WTC11 (cell line): Measurements from ENCODE around the gene STOM. TPM values are rescaled to one million over a fixed set of nuclear protein-coding genes. Genes with fewer than 3 reads are reported as not detected.

Source experiments
- ATAC-seq: fragments of 200-7000 bp; cut with Tn5 transposase; 2 replicates; pipeline ENCODE4 v1.10.0; 2021; ENCODE audit warnings: mild to moderate bottlenecking, moderate library complexity
- CTCF ChIA-PET: fragments of 300-600 bp; sonication (Branson Sonifier 250); formaldehyde crosslinking; loops from one replicate; lab custom pipeline; 2021; ENCODE audit warnings: antibody characterized with exemption; lab: Charles Lee
- POLR2A ChIA-PET: fragments of 350-600 bp; sonication (Branson Sonifier 250); formaldehyde crosslinking; loops from one replicate; lab custom pipeline; 2021; ENCODE audit warnings: antibody characterized with exemption; lab: Charles Lee
- DNase-seq: peaks from one replicate; pipeline ENCODE4 v3.0.0; 2021; ENCODE audit warnings: low spot score
- H3K27ac Mint-ChIP-seq: 2 replicates; pipeline ENCODE4 v1.8.0; 2021; ENCODE audit warnings: mixed read lengths
- H3K27me3 Mint-ChIP-seq: 2 replicates; pipeline ENCODE4 v1.8.0; 2021; ENCODE audit warnings: low read depth, mild to moderate bottlenecking, moderate library complexity, mixed read lengths
- H3K36me3 Mint-ChIP-seq: 2 replicates; pipeline ENCODE4 v1.8.0; 2021; ENCODE audit warnings: mixed read lengths
- H3K4me1 Mint-ChIP-seq: 2 replicates; pipeline ENCODE4 v1.8.0; 2022; ENCODE audit warnings: mixed read lengths
- H3K4me3 Mint-ChIP-seq: 2 replicates; pipeline ENCODE4 v1.8.0; 2021; ENCODE audit warnings: mild to moderate bottlenecking, moderate library complexity, mixed read lengths
- H3K9me3 Mint-ChIP-seq: 2 replicates; pipeline ENCODE4 v1.8.0; 2021; ENCODE audit warnings: mixed read lengths
- CREB1 ChIP-seq: sonication (generic); formaldehyde crosslinking; IDR thresholded peaks from 2 replicates; pipeline ENCODE4 v1.8.0; 2023; ENCODE audit warnings: mild to moderate bottlenecking, missing genetic modification reagents
- EMX1 ChIP-seq: fragments of 250-450 bp; sonication (Bioruptor Pico); IDR thresholded peaks from 2 replicates; pipeline ENCODE4 v1.8.0; 2021; ENCODE audit warnings: mild to moderate bottlenecking
- HMGA2 ChIP-seq: fragments of 250-450 bp; sonication (Bioruptor Pico); IDR thresholded peaks from 2 replicates; pipeline ENCODE4 v1.4.0; 2021; ENCODE audit warnings: mild to moderate bottlenecking, moderate library complexity
- JUN ChIP-seq: sonication (generic); formaldehyde crosslinking; IDR thresholded peaks from 2 replicates; pipeline ENCODE4 v1.8.0; 2023; ENCODE audit warnings: mild to moderate bottlenecking, missing genetic modification reagents
- MYBL2 ChIP-seq: sonication (generic); formaldehyde crosslinking; IDR thresholded peaks from 2 replicates; pipeline ENCODE4 v1.8.1; 2023; ENCODE audit warnings: mild to moderate bottlenecking, moderate library complexity, missing genetic modification reagents
- NFE2L1 ChIP-seq: sonication (generic); formaldehyde crosslinking; IDR thresholded peaks from 2 replicates; pipeline ENCODE4 v1.8.1; 2023; ENCODE audit warnings: missing genetic modification reagents
- NR3C1 ChIP-seq: sonication (generic); formaldehyde crosslinking; conservative IDR thresholded peaks from 2 replicates; pipeline ENCODE4 v1.8.1; 2023; ENCODE audit warnings: low read depth, mild to moderate bottlenecking, missing genetic modification reagents
- ZBTB21 ChIP-seq: sonication (generic); formaldehyde crosslinking; IDR thresholded peaks from 2 replicates; pipeline ENCODE4 v1.8.1; 2023; ENCODE audit warnings: mild to moderate bottlenecking, missing genetic modification reagents, borderline replicate concordance
- ZNF232 ChIP-seq: sonication (generic); formaldehyde crosslinking; IDR thresholded peaks from 2 replicates; pipeline ENCODE4 v1.8.0; 2022; ENCODE audit warnings: mild to moderate bottlenecking, missing genetic modification reagents
- ZNF317 ChIP-seq: sonication (generic); formaldehyde crosslinking; IDR thresholded peaks from 2 replicates; pipeline ENCODE4 v1.8.1; 2023; ENCODE audit warnings: low read depth, mild to moderate bottlenecking, moderate library complexity, missing genetic modification reagents, borderline replicate concordance
- ZNF396 ChIP-seq: fragments of 250-450 bp; sonication (Bioruptor Pico); IDR thresholded peaks from 2 replicates; pipeline ENCODE4 v1.8.0; 2021; ENCODE audit warnings: mild to moderate bottlenecking, moderate library complexity, borderline replicate concordance
- total RNA-seq: library from RNA; stranded (reverse); gene quantifications from 3 replicates; pipeline ENCODE4 v1.2.3, GENCODE V29; 2021
- TF ChIP-seq, protein P1 (sequence below): sonication (generic); formaldehyde crosslinking; IDR thresholded peaks from 2 replicates; pipeline ENCODE4 v1.8.0; 2022; ENCODE audit warnings: mild to moderate bottlenecking, missing genetic modification reagents
- TF ChIP-seq, protein P2 (sequence below): sonication (generic); formaldehyde crosslinking; IDR thresholded peaks from 2 replicates; pipeline ENCODE4 v1.8.1; 2023; ENCODE audit warnings: mild to moderate bottlenecking, missing genetic modification reagents, borderline replicate concordance
- TF ChIP-seq, protein P3 (sequence below): sonication (generic); formaldehyde crosslinking; IDR thresholded peaks from 2 replicates; pipeline ENCODE4 v1.8.1; 2023; ENCODE audit warnings: mild to moderate bottlenecking, missing genetic modification reagents, moderate library complexity
- TF ChIP-seq, protein P4 (sequence below): sonication (generic); formaldehyde crosslinking; IDR thresholded peaks from 2 replicates; pipeline ENCODE4 v1.8.0; 2022; ENCODE audit warnings: missing genetic modification reagents
- TF ChIP-seq, protein P5 (sequence below): fragments of 250-450 bp; sonication (Bioruptor Pico); conservative IDR thresholded peaks from 2 replicates; pipeline ENCODE4 v1.9.0; 2021; ENCODE audit warnings: mild to moderate bottlenecking
- TF ChIP-seq, protein P6 (sequence below): fragments of 250-450 bp; sonication (Bioruptor Pico); IDR thresholded peaks from 2 replicates; pipeline ENCODE4 v1.9.0; 2021; ENCODE audit warnings: mild to moderate bottlenecking
- TF ChIP-seq, protein P7 (sequence below): sonication (generic); formaldehyde crosslinking; IDR thresholded peaks from 2 replicates; pipeline ENCODE4 v1.8.1; 2022; ENCODE audit warnings: low read depth, mild to moderate bottlenecking, moderate library complexity, missing genetic modification reagents, borderline replicate concordance

The STOM gene
- total RNA-seq, 1 experiment from 2014 or later, result 32.9 TPM

DNA sequence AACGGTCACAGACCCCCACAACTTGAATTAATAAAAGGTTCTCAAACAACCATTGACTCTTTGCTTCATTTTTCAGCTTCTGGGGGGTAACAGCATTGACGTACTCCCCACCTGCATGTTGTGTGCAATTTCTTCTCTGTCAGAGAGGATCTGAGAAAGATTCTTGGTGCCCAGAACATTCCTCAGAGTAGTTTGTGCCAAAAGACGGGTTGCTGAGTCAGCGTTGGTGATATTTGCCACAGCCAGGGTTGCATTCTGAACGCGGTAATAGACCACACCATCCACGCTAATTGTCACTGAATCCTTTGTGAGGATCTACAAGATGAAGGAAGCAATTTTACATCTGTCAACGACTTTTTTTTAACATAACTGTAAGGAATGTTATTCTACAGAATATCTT lies 21.0 kb downstream of the STOM start:
- CTCF ChIA-PET, result no interaction called here
- Mint-ChIP-seq H3K27ac (no peak overlapping the region), H3K9me3 (no peaks in the 10 kb centered on the region), H3K4me3 (no peak overlapping the region)
- TF ChIP-seq, protein P1, sequence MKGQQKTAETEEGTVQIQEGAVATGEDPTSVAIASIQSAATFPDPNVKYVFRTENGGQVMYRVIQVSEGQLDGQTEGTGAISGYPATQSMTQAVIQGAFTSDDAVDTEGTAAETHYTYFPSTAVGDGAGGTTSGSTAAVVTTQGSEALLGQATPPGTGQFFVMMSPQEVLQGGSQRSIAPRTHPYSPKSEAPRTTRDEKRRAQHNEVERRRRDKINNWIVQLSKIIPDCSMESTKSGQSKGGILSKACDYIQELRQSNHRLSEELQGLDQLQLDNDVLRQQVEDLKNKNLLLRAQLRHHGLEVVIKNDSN (CRISPR knock-in tag), result no peak
- TF ChIP-seq ZNF317 (CRISPR knock-in tag) (no peak), EMX1 (CRISPR knock-in tag) (no peak), NFE2L1 (CRISPR knock-in tag) (no peak)
- TF ChIP-seq, protein P2, sequence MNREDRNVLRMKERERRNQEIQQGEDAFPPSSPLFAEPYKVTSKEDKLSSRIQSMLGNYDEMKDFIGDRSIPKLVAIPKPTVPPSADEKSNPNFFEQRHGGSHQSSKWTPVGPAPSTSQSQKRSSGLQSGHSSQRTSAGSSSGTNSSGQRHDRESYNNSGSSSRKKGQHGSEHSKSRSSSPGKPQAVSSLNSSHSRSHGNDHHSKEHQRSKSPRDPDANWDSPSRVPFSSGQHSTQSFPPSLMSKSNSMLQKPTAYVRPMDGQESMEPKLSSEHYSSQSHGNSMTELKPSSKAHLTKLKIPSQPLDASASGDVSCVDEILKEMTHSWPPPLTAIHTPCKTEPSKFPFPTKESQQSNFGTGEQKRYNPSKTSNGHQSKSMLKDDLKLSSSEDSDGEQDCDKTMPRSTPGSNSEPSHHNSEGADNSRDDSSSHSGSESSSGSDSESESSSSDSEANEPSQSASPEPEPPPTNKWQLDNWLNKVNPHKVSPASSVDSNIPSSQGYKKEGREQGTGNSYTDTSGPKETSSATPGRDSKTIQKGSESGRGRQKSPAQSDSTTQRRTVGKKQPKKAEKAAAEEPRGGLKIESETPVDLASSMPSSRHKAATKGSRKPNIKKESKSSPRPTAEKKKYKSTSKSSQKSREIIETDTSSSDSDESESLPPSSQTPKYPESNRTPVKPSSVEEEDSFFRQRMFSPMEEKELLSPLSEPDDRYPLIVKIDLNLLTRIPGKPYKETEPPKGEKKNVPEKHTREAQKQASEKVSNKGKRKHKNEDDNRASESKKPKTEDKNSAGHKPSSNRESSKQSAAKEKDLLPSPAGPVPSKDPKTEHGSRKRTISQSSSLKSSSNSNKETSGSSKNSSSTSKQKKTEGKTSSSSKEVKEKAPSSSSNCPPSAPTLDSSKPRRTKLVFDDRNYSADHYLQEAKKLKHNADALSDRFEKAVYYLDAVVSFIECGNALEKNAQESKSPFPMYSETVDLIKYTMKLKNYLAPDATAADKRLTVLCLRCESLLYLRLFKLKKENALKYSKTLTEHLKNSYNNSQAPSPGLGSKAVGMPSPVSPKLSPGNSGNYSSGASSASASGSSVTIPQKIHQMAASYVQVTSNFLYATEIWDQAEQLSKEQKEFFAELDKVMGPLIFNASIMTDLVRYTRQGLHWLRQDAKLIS, result no peak
- TF ChIP-seq, protein P3, sequence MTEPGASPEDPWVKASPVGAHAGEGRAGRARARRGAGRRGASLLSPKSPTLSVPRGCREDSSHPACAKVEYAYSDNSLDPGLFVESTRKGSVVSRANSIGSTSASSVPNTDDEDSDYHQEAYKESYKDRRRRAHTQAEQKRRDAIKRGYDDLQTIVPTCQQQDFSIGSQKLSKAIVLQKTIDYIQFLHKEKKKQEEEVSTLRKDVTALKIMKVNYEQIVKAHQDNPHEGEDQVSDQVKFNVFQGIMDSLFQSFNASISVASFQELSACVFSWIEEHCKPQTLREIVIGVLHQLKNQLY, result no peak
- TF ChIP-seq, protein P4, sequence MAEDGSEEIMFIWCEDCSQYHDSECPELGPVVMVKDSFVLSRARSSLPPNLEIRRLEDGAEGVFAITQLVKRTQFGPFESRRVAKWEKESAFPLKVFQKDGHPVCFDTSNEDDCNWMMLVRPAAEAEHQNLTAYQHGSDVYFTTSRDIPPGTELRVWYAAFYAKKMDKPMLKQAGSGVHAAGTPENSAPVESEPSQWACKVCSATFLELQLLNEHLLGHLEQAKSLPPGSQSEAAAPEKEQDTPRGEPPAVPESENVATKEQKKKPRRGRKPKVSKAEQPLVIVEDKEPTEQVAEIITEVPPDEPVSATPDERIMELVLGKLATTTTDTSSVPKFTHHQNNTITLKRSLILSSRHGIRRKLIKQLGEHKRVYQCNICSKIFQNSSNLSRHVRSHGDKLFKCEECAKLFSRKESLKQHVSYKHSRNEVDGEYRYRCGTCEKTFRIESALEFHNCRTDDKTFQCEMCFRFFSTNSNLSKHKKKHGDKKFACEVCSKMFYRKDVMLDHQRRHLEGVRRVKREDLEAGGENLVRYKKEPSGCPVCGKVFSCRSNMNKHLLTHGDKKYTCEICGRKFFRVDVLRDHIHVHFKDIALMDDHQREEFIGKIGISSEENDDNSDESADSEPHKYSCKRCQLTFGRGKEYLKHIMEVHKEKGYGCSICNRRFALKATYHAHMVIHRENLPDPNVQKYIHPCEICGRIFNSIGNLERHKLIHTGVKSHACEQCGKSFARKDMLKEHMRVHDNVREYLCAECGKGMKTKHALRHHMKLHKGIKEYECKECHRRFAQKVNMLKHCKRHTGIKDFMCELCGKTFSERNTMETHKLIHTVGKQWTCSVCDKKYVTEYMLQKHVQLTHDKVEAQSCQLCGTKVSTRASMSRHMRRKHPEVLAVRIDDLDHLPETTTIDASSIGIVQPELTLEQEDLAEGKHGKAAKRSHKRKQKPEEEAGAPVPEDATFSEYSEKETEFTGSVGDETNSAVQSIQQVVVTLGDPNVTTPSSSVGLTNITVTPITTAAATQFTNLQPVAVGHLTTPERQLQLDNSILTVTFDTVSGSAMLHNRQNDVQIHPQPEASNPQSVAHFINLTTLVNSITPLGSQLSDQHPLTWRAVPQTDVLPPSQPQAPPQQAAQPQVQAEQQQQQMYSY, result no peak
- TF ChIP-seq, all 79 proteins: peak for 0
- peaks cover 10% of the 10 kb centered on the region for H3K4me1 Mint-ChIP-seq
- POLR2A ChIA-PET, result no interaction called here
- H3K36me3 Mint-ChIP-seq, result peaks cover 7% of the 10 kb centered on the region
- DNase-seq (no peak), ATAC-seq (no peak)
- no peaks in the 10 kb centered on the region for H3K27me3 Mint-ChIP-seq

DNA sequence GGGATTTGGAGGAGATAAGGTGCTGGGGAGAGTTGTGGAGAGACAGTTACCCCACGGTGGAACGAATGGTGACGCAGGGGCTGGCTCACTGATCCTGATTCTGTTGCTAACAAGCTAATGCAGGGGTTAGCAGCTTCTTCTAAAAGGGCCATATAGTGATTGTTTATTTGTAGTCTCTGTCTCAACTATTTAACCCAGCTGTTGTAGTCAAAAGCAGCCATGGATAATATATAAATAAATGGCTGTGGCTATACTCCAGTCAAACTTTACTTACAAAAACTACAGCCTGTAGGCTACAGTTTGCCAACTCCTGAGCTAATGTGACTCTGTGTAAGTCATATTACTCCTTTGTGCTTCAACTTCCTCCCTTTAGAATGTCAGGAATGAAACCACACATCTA lies 21.8 kb downstream of the STOM start:
- Mint-ChIP-seq H3K36me3 (peaks cover 2% of the 10 kb centered on the region; the same call in 1 of the 2 replicates), H3K4me1 (peaks cover 3% of the 10 kb centered on the region), H3K4me3 (no peak overlapping the region), H3K9me3 (no peaks in the 10 kb centered on the region), H3K27ac (no peak overlapping the region), H3K27me3 (no peaks in the 10 kb centered on the region)
- ChIA-PET POLR2A (no interaction called here), CTCF (no interaction called here)
- ATAC-seq, result no peak
- no peak for DNase-seq
- TF ChIP-seq, protein P5, sequence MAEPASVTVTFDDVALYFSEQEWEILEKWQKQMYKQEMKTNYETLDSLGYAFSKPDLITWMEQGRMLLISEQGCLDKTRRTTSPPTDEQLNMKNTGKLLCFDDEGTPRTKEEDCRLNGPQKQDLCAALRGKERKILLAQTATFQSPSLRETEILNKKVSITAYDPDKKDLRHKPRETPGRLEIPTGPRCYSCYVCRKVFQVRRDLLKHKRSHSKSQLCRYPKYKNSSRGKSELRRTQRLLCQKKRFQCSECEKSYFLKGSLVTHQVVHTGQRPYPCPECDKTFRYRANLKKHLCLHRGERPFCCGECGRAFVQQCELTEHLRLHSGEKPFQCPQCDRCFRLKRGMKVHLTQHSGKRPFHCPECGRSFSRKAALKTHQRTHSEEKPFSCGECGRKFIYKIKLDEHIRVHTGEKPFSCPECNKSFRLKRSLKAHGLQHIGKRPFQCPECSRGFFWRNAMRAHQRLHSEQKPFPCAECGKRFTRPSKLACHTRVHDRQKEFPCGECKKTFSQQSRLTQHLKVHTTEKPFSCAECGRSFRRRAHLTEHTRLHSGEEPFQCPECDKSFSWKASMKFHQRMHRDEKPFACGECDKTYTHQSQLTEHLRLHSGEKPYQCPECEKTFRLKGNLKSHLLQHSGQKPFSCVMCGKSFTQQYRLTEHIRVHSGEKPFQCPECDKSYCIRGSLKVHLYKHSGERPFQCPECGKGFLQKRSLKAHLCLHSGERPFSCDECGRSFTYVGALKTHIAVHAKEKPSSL (CRISPR knock-in tag), result no peak
- no peak for TF ChIP-seq ZNF232 (CRISPR knock-in tag)
- TF ChIP-seq HMGA2, result no peak
- TF ChIP-seq NR3C1 (CRISPR knock-in tag), result no peak
- TF ChIP-seq CREB1 (CRISPR knock-in tag), result no peak
- TF ChIP-seq MYBL2 (CRISPR knock-in tag), result no peak
- no peak for TF ChIP-seq ZNF396
- TF ChIP-seq, protein P6, sequence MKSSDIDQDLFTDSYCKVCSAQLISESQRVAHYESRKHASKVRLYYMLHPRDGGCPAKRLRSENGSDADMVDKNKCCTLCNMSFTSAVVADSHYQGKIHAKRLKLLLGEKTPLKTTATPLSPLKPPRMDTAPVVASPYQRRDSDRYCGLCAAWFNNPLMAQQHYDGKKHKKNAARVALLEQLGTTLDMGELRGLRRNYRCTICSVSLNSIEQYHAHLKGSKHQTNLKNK (CRISPR knock-in tag), result no peak
- no peak for TF ChIP-seq NFE2L1 (CRISPR knock-in tag)
- TF ChIP-seq JUN (CRISPR knock-in tag), result no peak
- no peak for TF ChIP-seq ZBTB21 (CRISPR knock-in tag)
- TF ChIP-seq, protein P4, result no peak
- TF ChIP-seq, protein P7, sequence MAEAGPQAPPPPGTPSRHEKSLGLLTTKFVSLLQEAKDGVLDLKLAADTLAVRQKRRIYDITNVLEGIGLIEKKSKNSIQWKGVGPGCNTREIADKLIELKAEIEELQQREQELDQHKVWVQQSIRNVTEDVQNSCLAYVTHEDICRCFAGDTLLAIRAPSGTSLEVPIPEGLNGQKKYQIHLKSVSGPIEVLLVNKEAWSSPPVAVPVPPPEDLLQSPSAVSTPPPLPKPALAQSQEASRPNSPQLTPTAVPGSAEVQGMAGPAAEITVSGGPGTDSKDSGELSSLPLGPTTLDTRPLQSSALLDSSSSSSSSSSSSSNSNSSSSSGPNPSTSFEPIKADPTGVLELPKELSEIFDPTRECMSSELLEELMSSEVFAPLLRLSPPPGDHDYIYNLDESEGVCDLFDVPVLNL (CRISPR knock-in tag), result no peak
